ENCODE data around the gene SEPTIN5.

The SEPTIN5 gene

DNA sequence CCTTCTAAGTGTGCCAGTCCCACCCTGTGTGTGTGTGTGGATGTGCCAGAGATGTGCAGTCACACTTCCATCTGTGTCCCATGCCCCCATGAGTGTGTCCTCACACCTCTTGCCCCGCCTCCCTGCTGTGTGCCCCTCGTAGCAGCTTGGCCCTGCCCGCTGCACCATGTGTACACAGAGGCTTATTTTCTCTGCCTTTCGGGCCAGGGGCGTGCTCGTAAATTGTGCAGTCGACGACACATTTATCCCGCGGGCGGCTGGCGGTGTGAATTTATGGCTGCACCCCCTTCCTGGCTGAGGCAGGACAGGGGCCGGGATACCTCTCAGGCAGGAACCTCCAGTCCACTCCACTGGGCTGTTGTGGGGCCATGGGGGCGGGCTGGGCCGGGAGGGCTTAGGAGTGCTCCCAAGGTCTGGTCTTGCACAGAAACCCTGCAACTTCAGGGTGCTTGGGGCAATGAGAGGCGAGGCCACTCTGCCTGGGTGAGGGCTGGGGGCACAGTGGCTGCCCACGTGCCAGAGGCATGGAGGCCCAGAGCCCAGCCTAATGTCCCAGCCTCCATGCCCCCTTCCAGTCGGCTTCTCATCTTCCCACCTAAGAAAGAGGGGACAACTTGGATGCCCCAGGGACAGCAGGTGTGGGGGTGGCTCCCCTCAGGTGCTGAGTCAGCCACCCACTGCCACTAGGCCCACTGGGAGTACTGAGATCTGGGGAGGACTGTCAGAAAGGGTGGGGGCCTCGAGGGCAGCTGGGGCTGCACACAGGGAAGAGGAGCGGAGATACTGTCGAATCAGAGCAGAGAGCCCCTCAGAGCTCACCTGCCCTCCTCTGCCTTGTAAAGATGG, 21.6 kb downstream of the SEPTIN5 start:
- DNase-seq: no peak

DNA sequence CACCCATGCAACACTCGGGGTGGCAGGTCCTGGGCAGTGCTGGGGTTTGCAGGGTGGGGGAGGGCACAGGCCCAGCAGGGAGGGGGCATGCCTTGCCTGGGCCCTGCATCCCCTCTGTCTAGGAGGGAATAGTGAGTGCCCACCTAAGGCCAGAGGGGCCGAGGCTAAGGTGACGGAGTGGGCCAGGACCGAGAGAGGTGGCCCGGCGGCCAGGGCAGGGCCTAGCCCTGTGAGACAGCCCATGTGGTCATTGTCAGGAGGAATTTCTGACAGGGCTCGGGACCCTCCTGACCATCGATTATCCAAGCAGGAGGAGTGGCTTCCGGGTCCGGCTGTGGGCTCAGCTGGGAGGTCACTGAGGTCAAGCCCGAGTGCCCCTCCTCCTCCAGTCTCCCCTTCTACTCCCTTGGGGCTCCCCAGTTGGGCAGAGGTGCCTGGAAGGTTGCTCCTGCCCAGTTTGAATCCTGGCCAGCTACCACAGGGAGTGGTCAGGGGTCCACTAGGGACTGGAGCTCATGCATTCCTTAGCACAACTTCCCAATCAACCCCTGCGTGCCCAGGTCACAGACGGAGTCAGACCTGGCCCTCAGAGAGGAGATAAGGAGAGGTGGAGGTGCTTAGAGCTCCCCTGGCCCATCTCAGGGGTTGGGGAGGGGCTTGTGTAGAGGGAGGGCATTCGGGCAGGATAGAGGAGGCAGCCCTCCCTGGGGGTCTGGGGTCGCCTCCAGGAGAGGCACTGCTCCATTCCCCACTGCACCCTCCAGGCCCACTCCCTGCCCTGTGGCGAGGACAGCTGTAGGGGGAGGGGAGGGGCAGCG, 23.8 kb downstream of the SEPTIN5 start:
- no peak for DNase-seq

DNA sequence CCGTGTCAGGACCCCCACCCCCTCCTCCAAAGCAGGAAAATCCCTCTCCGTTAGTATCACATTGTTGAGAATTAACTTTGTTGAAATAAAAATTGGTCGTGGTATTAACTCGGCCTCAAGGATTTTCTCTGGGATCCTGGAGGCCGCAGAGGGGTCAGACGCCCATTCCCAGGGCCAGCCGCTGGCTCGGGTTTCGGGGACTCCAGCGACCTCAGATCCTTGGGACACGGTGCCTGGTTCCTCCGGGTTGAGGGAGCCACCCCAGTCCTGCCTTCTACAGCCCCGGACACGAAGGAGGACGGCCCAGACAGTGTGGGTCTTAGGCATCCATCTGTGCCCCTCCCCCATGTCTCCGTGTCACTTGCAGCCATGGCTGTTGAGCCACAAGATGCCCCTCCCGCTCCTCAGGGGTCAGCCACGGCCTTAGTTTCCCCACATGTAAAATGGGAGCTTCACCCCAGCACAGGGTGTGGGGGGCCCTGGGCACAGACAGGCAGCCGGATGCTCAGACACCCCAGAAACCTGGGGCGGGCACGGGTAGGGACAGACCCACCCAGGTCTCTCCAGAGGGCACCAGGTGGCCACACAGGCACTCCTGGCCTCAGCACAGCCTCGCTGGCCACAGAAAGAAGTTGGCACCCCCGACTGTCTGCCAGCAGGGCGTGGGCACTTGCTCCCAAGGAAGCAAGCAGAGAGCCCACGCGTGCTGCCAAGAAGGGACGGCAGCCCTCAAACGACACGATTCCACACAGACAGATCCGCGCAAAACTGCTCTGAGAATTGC, 24.6 kb downstream of the SEPTIN5 start:
- DNase-seq: no peak

DNA sequence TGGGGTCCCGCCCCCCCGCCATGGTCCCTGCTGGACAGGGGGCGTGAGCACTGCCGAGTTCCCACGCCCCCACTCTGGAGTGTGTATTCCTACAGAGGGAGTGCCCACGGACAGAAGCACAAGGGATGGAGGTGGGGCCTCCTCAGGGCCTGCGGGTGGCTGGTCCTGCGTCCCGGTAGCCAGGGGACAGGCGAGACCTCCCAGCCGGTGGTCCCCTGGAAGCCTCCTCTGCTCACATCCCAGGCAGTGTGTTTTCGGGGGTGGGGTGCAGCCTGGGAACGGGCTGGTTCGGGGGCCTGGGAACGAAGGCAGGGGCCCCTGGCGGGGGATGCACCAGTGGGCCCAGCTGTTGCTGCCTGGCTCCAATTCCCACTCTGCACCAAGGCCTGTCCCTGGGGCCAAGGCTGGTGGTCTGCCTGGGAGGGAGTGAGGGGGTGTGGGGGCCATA, 25.2 kb downstream of the SEPTIN5 start:
- DNase-seq: no peak

DNA sequence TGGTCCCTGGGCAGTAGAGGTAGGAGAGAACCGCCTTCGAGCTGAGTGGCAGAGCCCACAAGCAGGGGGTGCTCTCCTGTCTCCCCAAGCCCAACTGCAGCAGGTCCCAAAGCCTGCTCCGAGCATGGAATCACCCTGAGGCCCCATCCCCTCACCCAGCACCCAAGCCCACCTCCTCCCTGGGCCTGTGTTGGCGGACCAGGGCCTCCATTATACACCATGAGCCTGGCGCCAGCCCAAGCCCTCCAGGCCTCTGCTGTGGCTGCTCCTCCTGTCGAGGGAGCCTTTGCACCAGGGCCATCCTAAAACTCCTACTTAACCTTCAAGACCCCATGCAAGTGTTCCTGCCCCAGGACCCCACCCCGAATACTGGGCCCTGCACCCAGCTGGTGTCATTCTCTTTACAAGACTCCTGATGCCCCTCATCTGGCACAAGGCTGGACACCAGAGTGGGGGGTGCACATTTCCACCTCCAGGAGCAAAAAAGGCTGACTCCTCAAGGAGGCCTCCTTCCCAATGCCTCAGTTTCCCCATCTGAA, 25.7 kb downstream of the SEPTIN5 start:
- DNase-seq: no peak

DNA sequence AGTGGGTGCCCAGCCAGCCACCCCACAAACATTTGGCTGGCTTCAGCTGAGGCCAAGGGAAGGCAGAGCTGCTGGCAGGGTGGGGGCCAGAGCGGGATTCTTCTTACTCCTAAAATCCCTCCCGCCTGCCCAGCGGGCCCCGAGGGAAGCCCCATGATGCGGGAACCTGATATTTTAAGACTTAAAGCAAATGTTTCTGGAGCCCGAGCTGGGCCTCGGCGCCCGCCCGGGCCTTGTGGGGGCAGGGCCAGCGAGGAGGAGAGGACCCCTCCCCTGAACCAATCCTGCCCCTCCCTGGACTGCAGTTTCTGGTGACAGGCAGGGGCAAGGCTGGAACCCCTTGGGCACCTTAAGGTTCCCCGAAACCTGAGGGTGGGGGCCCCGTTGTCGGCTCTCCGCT, 26.3 kb downstream of the SEPTIN5 start:
- no peak for DNase-seq

DNA sequence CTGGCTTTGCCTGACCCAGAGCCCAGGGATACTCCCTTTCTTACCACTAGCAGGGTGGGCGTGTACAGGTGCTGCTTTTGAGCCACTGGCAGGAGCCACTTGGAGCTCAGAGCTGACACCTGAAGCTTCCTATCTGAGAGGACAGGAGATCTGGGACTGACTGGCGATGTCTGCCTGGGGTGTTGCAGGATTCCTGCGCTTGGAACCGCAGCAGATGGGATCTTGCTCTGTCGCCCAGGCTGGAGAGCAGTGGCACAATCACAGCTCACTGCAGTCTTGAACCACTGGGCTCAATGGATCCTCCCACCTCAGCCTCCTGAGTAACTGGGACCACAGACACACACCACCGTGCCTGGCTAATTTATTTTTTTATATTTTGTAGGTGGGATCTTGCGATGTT, 26.8 kb downstream of the SEPTIN5 start:
- no peak for DNase-seq

DNA sequence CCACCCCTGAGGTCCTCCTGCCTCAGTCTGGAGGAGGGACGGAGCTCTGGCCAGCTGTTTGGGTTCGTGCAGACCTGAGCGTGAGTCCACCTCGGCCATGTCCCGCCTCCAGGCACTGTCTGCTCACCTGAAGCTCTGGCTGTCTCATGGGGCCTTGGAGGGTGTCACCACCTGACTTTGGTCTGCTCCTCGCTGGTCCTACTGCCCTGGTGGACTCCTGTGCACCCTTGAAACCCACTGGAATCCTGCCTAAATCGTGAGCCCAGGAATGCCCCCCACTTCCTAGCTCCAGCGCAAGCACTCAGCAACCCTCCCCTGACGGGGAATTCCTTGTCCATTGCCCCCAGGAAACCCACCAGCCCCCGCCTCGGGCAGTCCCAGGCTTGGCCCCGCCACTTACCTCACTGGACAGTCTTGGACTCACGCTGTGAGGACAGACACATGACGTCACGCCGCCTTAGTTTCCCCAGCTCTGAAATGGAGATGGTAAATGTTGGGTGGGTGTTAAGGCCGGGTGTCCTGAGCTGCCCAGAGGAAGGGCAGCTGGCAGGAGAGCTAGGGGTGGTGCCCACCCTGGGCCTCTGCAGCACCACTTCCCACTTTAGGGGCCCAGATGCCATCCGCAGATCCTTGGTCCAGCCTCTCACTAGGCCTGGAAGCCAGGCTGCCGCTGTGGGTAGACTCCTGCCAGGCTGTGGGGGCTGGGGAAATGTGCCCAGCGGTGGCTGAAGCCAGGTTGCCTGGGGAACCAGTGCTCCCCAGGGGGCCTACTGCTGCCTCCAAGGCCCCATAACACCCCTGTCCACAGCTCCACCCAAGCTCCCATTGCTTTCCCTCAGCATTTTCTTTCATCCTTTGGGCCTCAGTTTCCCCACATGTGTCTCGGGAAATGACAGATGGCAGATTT, 28.1 kb downstream of the SEPTIN5 start:
- no peak for DNase-seq

DNA sequence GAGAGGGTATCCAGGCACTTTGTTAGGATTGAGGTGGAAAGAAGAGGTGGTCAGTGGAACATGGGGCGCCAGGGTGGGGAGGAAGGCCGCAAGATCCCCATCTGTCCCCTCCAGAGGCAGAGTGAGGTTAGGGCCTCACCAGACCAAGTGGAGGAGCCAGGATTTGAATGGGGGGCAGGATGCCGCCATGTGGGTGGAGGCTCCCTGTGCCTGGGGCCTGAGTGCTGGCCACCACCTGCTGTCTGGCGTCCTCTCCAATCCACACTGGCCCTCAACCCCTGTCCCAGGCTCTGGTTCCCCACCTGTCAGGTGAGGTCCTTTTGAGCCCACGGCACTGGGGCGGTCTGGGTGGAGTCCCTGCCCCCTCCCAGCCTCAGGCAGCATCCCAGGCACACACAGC, 28.8 kb downstream of the SEPTIN5 start:
- no peak for DNase-seq

DNA sequence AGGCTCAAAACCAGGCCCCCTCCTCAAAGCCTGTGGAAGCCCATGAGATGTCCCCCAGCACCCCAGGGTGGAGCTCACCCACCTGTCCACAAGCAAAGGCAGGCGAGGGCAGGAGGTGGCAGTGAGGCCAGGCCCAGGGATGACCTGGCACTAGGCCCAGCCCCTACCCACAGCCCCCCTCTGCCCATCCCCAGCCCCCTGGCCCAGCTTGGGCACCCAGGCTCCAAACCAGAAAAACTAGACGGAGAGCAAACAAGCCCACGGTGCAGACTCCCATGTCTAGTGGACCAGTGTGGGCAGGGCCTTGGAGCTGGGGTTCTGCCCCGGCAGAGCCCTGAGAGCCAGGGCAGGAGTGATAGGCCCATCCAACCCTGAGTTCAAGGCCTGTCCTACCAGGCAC, 29.3 kb downstream of the SEPTIN5 start:
- no peak for DNase-seq

DNA sequence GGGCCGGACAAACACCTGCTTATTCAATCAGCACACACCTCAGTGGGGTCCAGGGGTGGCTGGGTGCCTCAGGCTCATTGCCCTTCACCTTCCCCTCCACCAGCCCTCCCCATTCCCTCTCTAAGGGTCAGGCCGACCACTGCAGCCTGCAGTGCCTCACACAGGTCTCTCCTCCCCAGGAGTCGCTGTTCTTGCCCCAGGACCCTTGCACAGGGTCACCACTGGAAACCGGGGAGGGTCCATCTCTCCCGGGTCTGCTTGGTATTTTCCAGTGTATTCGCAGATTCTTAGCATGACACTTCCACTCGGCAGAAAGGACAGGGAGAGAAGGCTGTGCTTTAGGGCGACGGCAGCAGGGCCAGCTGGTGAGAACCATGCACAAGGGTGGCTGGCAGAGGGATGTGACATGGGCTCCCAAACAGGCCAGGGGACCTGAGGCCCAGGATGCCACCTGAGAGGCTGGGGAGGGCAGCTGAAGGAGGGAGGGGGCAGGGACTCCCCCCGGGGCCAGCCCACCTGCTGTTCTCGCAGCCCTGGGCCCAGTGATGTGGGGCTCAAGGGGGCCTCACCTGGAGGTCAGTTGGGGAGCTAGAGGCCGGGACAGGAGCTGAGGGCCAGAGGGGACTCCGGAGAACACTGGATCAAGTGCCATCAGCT, 30.2 kb downstream of the SEPTIN5 start:
- no peak for DNase-seq

DNA sequence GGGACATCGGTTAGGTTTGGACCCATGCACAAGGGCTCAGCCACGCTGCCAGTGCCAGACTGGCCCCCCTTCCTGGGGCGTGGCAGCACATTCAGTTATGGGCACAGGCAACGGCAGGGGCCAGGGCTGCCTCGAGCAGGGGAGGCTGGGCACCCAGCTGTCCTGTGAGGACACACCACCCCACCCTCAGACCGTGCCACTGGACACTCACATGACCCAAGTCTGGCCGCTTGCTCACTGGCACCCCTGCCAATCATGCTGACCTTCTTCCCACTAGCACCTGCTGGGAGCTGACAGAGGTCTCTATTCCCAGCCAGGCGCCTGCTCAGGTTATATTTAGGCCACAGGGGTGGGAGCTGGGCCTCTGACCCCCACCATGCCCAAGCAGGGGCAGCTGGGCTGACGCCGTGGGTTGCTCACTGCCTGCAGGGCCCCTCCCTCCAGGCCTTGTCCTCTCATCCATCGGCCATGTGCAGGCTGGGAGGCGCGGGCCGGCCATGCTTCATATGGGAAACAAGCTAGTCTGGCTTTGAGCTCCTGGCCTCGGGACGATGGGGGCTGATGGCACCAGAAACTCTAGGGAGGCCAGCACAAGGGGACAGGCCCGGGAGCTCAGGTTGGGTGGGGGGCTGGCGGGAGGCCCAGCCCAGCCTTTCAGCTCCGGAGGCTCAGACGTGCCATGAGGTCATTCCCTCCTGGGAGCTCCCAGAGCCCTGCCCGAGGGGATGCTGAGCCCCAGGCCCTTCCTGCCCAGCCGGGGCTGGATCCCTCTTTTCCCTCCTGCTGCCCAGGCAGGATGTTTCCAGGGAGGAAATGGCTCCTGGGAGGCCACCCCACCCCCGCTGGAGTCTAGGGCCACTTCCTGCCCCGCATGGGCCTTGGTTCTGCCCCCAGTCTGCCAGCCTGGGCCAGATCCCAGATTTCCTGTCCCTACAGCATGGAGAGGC, 31.1 kb downstream of the SEPTIN5 start:
- DNase-seq: no peak

DNA sequence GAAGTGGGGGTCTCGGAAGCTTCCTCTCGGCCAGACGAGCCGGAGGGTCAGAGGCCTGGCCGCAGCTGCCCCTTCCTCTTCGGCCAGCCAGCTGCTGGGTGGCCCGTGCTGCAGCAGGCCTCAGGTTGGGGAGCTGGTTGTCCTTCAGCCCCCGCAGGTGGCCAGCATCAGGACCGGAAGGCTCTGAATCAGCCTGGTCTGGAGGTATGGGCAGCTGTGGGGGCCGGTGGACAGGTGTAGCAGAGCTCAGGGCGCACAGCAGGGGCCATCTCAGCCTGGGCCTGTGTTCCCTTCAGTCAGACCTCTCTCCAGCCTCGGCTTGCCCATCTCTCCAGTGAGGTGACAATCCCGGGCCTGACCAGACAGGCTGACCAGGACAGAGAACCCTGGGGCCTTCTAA, 32.4 kb downstream of the SEPTIN5 start:
- DNase-seq: peak; percentile 51

DNA sequence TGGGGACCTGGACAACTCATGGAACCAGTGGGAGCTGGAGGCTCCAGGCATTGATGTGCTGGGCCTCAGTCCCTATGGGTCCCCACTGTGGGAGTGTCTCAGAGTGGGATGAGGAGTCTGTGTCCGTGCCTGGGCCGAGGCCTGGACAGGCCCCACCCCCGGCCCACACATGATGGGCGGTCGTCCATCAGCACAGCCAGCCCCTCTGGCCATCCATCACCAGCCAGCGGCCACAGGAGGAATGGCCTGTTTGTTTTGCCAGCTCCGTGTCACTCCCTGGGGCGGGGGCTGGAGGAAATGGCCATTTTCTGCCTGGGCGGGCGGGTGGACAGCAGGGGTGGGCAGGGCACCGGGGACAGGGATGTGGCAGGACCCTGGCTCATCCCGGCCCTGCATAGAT, 33.2 kb downstream of the SEPTIN5 start:
- no peak for DNase-seq

DNA sequence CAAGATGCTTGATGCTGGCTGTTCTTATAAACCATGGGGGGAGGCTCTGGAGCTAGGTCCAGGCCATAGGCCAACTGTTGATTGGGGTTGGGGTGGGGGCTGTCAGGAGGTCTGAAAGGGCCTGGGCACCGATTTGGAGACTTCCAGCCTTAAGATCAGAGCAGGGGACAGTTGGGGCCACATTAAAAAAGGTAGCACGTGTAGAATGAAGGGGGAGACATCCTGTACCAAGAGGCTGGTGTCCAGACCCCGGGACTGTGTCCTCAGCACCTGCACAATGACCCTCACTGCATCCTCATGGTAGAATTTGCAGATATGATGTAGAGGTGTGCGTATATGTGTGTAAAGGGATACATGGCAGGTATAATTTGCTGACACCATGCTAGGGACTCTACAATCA, 33.8 kb downstream of the SEPTIN5 start:
- no peak for DNase-seq

DNA sequence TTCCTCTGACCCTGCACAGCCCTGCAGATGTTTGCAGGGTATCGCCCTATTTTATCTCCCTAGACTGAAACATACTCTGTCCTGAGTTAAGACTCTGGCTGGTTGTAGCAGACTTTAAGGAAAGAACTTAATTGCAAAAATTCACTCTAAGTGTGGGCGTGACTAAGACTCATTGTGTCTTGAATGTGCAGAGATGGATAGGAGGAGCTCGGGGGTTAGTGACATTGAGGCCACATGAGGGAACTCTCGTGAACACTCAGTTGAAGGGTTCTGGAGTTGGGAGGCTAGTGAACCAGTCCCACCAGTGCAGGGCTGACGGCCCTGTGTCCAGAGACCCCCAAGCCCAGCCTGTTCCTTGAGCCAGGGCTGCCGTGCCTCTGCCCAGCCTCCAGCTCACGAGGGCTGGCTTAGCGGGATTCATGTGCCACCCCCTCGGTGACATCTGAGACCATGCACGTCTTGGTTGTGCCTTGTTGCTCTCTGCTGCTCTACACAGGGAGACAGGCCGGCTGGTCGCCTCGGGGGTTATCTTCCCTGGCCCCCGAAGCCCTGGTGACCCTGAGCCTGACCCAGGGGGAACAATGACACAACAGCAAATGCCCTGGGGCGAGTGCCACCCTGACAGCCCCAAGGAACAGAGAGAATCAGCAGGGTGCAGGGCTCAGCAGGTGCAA, 34.8 kb downstream of the SEPTIN5 start:
- DNase-seq: no peak

DNA sequence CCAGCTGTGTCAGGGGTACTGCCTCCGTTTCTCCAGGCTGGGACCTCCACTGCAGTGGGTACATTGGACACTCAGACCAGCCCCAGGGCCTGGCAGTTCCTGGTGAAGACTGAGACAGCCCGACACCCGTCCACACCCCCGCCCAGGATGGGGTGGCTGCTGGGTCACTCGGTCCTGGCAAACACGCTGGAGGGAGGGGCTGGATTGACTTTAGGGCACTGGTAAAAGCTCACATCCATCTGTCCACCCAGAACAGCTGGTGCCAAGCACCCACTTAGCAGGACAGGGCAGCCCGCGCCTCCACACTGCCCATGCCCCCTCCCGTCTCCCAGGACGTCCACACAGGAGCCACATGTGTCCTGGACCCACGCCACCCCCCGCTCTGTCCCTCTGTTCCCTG, 35.6 kb downstream of the SEPTIN5 start:
- DNase-seq: no peak

DNA sequence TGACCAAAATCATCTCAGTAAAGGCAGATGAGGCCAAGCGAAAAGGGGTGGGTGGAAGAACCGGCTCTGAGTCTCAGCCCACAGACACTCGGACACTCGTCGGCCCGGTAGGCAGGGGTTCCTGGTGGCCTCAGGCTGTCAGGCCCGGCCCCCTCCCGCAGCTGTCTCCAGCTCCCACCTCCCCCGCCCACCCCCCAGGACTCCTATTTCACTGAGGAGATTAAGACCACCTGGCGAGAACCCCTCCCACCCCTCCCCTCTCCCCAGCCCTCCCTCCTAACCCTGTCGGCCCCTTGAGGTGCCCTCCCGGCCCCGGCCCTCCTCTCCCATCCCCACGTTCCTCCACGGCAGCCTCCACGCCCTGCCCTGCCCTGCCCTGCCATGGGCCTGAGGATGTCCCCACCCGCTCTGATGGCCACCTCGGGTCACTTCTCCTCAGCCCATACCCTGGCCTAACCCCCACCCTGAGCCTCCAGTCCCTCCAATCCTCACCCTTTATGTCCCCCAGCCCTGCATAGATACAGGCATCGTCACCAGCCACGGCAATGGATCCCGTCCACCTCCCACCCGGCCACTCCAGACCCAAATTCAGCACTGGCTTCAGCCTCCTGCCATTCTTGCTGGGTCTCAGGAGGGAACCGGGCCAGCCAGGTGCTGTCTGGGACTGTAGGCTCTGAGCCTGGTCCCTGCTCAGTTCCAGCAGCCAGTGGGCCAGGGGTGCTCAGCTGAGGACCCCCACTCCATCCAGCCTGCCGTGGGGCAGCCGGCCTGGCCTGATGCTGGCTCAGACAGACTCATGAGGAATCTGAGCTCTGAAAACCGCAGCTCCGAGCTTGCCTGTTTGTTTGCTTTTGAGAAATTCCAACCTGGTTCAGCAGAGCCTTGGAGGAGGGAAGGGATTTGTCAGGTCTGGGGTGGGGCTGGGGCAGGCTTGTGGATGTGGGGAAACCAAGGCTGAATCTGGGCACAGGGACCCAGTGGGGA, 36.5 kb downstream of the SEPTIN5 start:
- DNase-seq: no peak
